Forelimb muscle (tissue), 1 donor: ENCODE results near the gene NAT8L. TPM values are rescaled to one million over a fixed set of nuclear protein-coding genes. Genes with fewer than 3 reads are reported as not detected.

ENCODE experiments used
- DNase-seq: peaks from one replicate; pipeline ENCODE4 v3.0.0-alpha.2; 2013; ENCODE audit warnings: low read depth
- polyA plus RNA-seq: library from polyadenylated mRNA; unstranded; fragments of 120-200 nt; gene quantifications from one replicate; pipeline ENCODE4 v1.2.1, GENCODE V29; 2013; ENCODE audit not compliant: insufficient read length

The NAT8L gene
- polyA plus RNA-seq, 1 donor, result 4.3 TPM

DNA sequence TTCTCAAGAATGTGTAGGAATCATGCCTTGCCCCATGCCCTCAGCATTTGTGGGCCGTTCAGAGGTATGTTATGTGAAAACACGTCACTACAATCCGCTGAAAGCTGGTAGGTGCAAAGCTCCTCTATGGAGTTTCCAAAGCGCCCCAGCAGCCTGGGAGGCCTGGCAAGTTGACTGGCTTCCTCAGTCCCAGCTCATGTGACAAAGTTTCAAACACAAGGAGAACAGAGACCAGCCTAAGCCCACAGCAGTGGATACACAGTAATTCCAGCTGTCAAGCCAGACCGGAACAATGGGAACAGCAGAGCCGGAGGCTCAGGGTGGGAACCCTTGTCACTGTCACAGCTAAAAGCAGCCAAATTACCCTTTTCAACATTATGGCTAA lies 33.5 kb downstream of the NAT8L start:
- no peak for DNase-seq

DNA sequence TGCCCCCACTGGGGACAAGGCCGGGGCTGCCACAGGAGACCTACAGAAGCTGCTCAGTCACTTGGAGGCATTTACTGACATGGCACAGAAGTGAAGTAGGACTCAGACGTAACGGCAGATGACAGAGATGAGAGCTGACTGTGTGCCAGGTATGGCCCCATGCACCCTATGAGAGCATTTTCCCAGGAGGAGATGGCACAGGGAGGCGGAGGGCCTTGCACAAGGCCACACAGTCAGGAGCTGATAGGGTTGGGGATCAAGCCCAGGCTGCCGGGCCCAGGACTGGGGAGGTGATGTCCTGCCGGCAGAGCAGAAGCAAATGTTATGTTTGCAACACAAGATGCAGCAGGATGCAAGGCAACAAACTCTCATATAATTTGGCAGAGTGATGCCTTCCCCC lies 34.1 kb downstream of the NAT8L start:
- no peak for DNase-seq

- no peak for DNase-seq
Observed at GRCh38 chr4:2094545-2094944, 35.4 kb downstream of the NAT8L start.

- DNase-seq, result no peak
Observed at GRCh38 chr4:2095236-2096072, 36.3 kb downstream of the NAT8L start.

- no peak for DNase-seq
Observed at GRCh38 chr4:2096073-2096609, 37.0 kb downstream of the NAT8L start.

- no peak for DNase-seq
Observed at GRCh38 chr4:2101346-2102044, 42.4 kb downstream of the NAT8L start.

GRCh38 chr4:2102045-2102883 lies 43.1 kb downstream of the NAT8L start:
- no peak for DNase-seq

- no peak for DNase-seq
Observed at GRCh38 chr4:2103127-2103842, 44.2 kb downstream of the NAT8L start.

GRCh38 chr4:2103843-2104547 lies 44.9 kb downstream of the NAT8L start:
- DNase-seq, result no peak

DNA sequence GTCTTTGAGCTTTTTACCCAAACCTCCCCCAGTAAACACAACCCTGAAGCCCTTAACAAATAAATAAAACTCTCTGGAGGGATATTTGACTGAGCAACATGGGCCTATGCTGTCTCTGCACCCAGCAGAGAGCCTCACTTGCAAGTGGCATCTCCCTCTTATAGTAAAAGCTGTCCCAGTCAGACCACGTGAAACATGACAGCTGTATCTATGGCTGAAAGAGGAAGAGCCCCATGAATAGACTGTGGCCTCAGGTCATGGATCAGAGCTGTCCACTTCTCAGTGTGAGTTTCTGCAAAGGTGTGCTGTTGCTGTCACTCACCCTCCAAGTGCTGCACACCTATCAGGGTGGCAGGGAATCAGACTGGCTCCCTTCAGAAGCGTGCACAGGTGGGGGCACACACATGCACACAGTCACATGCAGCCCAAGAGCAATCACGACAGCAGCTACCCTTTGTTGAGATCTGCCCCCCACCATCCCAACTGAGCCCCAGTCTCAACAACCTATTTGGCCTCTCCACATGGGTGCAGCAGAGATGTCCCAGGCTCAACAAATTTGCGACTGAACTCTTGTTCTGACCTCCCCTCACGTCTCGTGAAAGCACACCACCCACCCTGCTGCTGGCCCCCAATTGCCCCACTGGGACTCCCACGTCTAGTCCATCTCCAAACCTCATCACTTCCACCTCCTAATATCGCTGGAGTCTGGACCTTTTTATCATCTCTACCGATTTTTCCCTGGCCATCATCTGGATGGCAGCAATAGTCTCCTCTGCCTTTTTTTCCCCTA lies 45.6 kb downstream of the NAT8L start:
- no peak for DNase-seq

- DNase-seq, result no peak
Observed at GRCh38 chr4:2105559-2105958, 46.4 kb downstream of the NAT8L start.

DNA sequence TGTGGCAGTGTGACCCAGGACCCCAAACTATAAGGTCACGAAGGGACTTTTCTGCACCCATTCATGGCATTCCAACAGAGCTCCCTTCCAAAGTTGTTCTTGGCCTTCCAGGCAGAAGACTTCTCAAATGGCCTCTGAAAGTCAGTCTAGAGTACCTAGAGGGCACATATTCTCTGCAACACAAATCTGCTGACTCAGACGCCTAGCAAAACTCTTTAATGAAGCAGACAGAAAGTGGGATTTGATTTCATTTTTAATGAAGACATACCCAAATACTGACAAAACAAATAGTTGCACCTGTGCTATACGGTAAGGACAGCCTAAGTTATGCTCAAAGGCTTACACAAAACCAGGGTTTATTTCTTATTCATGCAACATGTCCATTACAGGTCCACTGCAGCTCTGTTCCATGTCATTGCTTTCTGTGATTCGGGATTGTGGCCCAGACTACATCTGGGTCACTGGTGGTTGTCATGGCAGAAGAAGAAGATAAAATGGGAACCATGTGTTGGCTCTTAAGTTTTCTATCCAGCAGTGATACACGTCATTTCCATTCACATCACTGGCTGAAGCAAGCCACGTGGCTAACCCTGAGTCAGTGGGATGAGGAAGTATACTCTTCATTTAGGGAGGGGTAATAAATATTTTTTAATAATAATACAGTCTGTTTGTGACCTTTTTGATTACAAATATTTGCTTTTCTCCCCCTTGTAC lies 57.7 kb downstream of the NAT8L start:
- DNase-seq, result no peak

Other genes with a start within 250 kb of the NAT8L start
- gene LETM1, start 203.2 kb upstream of the NAT8L start, polyA plus RNA-seq, result 15.2 TPM
- gene NSD2, start 187.9 kb upstream of the NAT8L start, polyA plus RNA-seq, result 37.3 TPM
- 21.7 TPM for gene NELFA, start 50.4 kb upstream of the NAT8L start, polyA plus RNA-seq
- 12.3 TPM for gene HAUS3, start 182.8 kb downstream of the NAT8L start, polyA plus RNA-seq
- gene POLN, start 182.8 kb downstream of the NAT8L start, polyA plus RNA-seq, result 3.0 TPM
- 59.0 TPM for gene MXD4, start 202.8 kb downstream of the NAT8L start, polyA plus RNA-seq